Suprapubic skin (tissue), 4 donors: ENCODE results near the gene IL19.

Experiments
- CTCF ChIP-seq, 2 donors: fragments of 200-600 bp in 1 of 2; fragments of 450-650 bp in 1 of 2; sonication (generic) in 1 of 2; IDR thresholded peaks; one replicate each; pipeline ENCODE4 v1.5.1; 2016 to 2019; ENCODE audit warnings: antibody characterized with exemption in 2 of 2, mild to moderate bottlenecking in 1 of 2, moderate library complexity in 1 of 2
- EP300 ChIP-seq: sonication (generic); formaldehyde crosslinking; IDR thresholded peaks from one replicate; pipeline ENCODE4 v1.6.1; 2017; ENCODE audit warnings: antibody characterized with exemption
- POLR2AphosphoS5 ChIP-seq, 3 donors: sonication (generic); formaldehyde crosslinking; IDR thresholded peaks; one replicate each; pipeline ENCODE4 v1.6.1; 2017; ENCODE audit warnings: antibody characterized with exemption in 3 of 3

GRCh38 chr1:206883876-206884275, 113.3 kb downstream of the IL19 start:
- no peak for TF ChIP-seq CTCF (IDR thresholded peaks at IDR 0.05)
- TF ChIP-seq POLR2AphosphoS5 (IDR thresholded peaks at IDR 0.05) = no peak
- no peak for TF ChIP-seq EP300
